Measurements from ENCODE around the gene GPRIN3.

GPRIN3 gene

DNA sequence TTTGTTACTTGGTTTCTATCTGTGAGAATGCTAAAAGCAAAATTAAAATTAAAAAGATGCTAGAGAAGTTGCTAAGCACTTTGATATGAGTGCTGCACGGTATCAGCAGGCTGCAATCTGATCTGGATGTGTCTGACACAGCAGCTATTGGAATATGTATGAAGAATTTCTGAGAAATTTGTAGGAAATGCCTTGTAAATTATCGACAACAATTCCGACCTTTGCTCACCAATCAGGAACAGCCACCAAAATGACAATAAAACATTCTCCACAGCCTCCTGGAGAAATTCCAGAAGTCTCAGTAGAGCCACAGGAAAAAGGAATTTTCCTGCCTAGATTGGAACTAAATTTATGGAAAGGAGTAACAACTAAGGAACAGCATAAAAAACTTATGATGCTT lies 113.8 kb downstream of the GPRIN3 start:
- Histone ChIP-seq H3K27ac (ENCODE audit: low read length) (no peak overlapping the region), H3K4me2 (ENCODE audit: low read length) (no peak overlapping the region)

More for the DNA sequence above, 113.8 kb downstream of the GPRIN3 start:
- Histone ChIP-seq H3K4me1 (ENCODE audit: low read length) (peaks cover 9% of the 10 kb centered on the region; the same call in 1 of the 2 replicates), H4K20me1 (ENCODE audit: insufficient read depth, low read length) (no peaks in the 10 kb centered on the region), H3K4me3 (ENCODE audit: low read length) (no peak overlapping the region), H2AFZ (ENCODE audit: low read depth, low read length) (no peak overlapping the region), H3K27me3 (ENCODE audit: low read depth, low read length) (no peaks in the 10 kb centered on the region), H3K36me3 (replicated peaks; ENCODE audit: low read depth, low read length) (no peaks in the 10 kb centered on the region), H3K9me3 (ENCODE audit: insufficient read depth, low read length) (no peaks in the 10 kb centered on the region), H3K9ac (ENCODE audit: low read length) (no peak overlapping the region), H3K79me2 (ENCODE audit: low read length) (no peaks in the 10 kb centered on the region)
- TF ChIP-seq CTCF (IDR thresholded peaks at IDR 0.05; ENCODE audit: low read depth, low read length): no peak
- no peak for TF ChIP-seq EZH2phosphoT487 (IDR thresholded peaks at IDR 0.05; ENCODE audit: low read depth)

Data from OCI-LY3 (cell line).